Activated CD8-positive, alpha-beta memory T cell treated with anti-CD3 and anti-CD28 coated beads, Interleukin-2, amount 50 U/mL, for 1 hour (primary cell): ENCODE results near the gene GRID1.

Experiments used
- DNase-seq: peaks from one replicate; pipeline ENCODE4 v3.0.0-alpha.2; 2020; ENCODE audit errors: extremely low read depth

GRID1 gene

DNA sequence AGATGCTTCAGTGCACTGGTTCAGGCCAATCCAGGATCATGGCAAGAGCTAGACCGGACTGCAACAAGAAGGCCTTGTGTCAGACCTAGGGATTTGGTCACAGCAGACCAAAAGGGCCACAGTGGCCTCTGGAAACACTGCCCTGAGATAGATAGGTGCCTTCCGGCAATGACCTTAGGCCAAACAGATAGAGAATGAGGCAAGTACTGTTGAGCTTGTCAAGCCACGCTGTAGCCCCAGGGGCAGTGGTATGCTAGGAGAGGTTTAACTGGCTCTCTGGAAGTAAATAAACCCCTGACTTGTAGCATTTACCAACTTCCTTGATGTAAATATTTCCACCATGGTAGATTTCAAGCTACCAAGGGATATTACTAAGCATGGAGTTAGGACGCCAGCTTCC is 197.5 kb downstream of the GRID1 start:
- DNase-seq, result no peak

DNA sequence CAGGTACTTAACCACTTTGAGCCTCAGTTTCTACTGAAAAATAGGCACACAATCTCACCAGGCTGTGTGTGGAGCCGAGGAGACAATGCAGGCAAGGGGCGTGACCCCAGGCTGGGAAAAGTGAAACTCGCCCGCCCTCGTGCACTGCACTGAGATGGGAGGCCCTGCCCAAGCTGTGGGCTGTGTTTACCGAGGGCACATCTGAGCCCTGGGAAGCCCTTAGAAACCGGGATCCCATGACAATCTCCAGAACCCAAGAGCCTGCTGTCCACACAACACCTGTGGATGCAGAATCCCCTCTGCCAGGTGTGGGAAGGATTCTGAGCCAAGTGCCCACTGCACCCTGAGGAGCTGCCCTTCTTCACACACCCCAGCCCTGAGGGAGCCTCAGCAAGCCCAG is 198.3 kb downstream of the GRID1 start:
- DNase-seq, result no peak

- no peak for DNase-seq
Observed at GRCh38 chr10:86167762-86168128, 198.8 kb downstream of the GRID1 start.

DNA sequence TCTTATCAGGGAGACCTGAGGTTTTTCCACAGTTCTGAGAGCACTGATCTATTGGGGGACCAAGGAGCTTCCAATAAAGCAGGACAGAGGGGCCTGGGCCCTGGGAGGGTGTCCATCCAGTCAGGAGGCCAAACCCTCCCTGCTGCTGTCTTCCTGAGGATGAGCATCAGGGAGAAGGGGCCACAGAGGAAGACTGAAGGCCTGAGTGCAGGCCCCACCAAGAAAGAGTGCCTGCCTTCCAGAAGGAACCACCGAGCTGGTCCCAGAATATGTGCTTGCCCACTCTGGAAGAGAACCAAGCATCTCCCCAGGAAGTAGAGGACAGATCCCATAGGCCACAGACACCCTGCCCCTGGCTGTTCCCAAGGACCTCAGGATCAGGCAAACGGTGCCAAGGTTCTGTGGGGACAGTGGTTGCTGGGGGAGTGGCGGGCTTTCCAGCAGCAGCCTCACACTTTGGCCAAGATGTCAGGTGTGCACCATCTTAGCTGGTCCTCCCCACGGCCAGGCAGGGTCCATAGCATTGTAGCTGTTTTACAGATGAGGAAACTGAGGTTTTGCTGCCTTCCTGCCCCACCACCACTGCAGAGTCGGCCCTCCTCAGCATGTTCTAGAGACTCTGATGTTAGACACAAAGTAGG is 199.4 kb downstream of the GRID1 start:
- DNase-seq, result no peak

DNA sequence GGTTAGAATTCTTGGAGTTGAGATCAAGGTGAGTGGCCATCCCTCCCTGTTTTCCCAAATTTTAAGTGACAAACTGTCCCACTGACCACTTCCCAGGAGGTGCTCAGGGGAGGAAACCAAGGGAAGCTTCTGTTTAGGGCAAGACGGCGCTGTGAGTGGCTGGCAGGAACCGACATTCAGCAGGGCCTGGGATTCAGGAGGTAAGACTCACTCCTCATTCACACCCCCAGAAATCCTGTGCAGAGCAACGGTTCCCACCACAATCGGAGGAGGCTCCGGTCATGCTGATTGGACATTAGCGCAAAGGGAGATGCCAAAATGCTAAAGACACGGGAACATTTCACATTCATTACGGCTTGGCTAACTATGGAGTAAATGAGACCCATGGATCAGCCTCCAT is 200.9 kb downstream of the GRID1 start:
- DNase-seq, result no peak

DNA sequence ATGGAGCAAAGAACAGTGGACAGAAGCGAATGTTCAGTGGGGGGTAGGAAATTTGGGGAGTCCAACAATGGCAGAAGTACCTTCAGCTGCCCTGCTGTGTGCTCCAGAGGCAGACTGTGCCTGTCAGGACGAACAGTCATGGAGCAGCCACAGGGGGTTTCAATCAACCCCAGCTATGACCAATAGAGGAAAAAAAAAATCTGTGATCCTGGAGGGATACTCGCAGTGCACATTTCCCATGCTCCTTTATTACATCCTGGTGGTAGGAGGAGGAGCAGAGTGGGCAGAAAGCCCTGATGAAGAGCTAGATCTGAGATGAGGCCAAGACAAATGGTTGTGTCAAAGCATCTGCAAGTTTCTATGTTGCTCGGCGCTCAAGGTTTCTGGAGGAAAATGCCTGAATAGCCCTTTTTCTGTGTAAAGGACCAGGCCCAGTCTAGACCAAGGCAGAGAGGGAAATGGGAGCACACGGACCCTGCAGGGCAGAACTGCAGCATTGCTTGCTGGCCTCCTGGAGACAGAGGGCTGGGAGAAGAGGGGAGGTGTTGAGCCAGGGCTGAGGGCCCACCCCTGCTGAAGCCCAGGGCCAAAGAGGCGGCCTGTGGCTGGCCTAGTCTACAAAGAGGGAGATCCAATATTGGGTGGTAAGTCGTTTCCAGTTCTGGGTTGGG is 201.5 kb downstream of the GRID1 start:
- no peak for DNase-seq

DNA sequence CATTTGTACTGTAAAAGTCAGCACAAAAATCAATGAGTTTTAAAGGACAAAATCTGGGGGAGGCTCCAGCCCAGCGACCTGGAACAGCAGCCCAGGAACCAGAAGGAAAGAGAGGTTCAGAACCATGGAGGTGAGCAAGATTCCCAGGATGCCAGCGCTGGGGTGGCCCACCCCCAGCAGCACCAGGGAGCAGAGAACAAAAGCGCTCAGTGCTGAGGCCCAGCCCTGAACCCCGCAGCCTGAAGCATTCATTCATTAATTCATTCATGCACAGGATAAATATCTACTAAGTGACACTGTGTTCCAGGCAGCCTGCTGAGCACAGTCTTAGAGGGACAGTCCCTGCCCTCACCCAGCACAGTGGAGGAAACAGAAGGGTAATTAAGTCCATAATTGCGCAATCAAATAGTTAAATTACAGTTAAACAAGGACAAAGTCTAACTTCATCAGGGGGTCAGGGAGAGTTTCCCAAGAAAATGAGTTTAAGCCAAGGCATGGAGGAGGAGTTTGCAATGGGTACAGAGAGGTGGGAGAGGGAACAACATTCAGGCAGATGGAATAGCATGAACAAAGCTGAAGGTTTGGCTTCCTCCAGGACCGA is 202.3 kb downstream of the GRID1 start:
- DNase-seq, result no peak

- DNase-seq, result no peak
Observed at GRCh38 chr10:86163522-86164173, 202.9 kb downstream of the GRID1 start.

DNA sequence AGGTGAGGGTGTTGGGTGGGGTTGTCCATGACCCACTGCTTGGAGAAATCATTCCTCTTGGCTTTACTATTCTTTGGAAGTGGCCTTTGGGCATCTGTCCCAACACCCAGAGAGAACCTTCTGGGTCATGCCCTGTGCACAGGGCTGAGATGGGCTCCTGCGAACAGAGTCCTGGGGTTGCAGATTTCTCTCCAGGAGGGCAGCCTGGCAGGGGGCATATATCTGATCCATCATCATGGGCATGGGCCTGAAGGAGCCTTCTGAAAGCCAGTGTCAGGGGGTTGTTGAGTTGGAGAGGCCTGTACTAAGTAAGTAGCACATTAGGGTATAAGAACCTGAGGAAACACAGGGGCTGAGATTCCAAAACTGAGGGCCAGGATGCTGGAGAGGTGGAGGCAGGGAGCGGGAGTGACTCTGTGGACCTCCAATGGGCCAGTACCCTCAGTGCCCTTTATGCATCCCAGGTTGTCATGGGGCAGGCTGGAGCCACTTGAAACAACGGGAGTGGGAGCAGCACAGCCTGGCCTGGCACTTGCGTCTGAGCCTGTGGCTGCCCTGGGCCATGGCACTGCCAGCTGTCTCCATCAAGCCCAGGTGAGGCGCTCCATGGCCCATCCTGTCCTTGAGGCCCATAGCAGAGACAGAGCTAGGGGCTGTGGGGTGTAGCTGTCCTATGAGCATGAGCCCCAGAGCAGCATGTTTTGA is 203.7 kb downstream of the GRID1 start:
- no peak for DNase-seq

DNA sequence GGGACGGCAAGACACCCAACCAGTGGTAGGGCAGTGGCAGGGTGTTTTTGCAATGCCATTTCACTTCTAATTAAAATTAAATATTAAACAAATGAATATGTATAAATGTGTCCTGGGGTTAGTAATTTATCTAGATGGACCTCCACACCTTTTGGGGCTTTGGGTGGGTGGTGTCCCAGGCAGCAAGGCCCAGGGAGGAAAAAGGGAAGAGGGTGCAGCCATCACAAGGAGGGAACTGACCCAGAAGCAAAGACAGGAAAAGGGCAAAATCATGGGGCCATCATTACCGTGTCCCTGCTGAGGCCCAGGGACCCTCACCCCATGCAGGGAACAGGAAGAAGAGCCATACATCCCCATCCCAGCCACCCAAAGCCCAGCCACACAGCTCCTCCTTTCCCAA is 204.6 kb downstream of the GRID1 start:
- no peak for DNase-seq

GRCh38 chr10:86160890-86161585 is 205.6 kb downstream of the GRID1 start:
- DNase-seq, result no peak

DNA sequence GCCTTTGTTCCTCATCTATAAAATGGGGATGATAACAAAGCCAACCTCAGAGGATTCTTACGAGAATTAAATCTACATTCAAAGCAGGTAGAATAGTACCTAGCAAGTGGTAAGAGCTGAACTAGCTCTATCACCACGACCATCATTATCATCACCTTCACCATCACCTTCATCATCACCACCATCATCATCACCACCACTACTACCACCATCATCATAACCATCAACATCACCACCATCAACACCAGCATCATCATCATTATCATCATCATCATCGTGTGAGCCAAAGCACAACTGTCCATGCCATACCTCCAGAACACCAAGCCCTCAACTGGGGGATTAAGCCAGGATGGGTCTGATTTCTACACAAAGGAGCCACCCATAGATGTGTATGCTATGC is 206.8 kb downstream of the GRID1 start:
- DNase-seq, result no peak

DNA sequence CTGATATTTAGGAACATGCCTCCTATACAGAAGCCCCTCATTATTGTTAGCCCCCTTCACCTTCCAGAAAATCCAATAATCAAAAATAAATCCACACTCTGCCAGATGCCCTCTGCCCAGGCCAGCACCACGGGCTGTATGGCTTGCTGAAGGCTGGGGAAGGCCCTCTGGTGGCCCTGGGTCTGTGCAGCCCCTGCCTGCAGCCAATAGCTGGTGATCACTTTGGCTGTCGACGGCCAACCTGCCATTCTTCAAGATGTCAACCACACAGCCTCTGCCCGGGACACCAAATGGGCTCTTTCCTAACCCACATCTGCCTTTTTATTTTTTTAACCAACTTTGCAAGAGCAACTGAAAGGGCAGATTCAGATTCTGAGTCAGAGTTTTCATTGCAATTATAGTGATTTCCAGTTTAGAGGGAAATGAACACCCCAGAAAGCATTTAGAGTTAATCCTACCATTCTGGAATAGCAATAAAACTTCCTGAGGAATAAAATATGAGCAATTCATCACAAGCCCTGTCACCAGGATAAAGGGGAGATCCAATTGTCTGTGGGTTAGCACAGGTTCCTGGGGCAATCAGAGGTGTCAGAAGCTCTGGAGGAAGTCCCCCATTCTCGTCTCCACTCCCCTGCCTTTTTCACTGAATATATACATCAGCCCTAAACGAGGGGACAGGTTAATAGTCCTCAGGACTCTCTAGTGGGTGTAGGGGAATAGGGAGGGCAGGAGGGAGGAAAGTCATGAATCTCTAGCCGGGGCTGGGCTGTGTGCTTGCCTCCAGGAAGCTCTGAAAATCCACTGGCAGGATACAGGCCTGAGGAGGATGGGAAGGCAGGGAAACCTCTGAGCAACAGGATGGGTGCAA is 211.3 kb downstream of the GRID1 start:
- DNase-seq, result no peak

GRCh38 chr10:86153751-86154150 is 212.8 kb downstream of the GRID1 start:
- no peak for DNase-seq

- no peak for DNase-seq
Observed at GRCh38 chr10:86152911-86153310, 213.7 kb downstream of the GRID1 start.

- no peak for DNase-seq
Observed at GRCh38 chr10:86152354-86152753, 214.2 kb downstream of the GRID1 start.

GRCh38 chr10:86151613-86152012 is 215.0 kb downstream of the GRID1 start:
- no peak for DNase-seq

DNA sequence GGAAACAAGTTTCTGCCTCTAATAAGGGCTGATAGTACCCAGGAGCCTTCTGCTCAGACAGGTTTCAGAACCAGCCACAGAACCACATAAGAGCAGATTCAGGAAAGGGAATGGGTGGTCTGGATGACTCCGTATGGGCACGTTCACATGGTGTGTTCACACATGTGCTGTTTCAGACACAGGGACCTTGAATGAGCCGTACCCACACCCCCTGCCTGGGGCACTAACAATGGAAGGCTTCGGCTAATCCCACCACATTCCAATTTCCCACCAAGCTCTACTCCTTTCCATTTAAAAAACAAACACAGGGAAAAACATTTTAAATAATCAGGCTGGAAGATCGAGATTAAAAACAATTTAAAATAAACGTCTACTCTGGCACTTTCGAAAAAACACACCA is 217.3 kb downstream of the GRID1 start:
- no peak for DNase-seq

DNA sequence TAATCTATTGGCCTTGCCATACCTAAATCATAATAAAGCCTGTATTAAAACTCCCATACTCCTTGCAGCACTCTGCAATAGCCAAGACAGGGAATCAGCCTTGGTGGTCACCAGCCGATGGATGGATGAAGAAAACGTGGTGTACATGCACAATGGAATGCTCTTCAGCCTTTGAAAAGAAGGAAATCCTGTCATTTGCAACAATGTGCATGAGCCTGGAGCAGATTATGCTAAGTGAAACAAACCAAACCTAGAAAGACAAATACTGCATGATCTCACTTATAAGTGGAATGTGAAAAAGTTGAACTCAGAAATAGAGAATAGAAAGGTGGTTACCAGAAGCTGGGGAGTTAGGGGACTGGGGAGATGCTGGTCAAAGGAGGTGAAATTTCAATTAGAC is 218.5 kb downstream of the GRID1 start:
- DNase-seq, result no peak

- DNase-seq, result no peak
Observed at GRCh38 chr10:86144301-86144700, 222.3 kb downstream of the GRID1 start.

DNA sequence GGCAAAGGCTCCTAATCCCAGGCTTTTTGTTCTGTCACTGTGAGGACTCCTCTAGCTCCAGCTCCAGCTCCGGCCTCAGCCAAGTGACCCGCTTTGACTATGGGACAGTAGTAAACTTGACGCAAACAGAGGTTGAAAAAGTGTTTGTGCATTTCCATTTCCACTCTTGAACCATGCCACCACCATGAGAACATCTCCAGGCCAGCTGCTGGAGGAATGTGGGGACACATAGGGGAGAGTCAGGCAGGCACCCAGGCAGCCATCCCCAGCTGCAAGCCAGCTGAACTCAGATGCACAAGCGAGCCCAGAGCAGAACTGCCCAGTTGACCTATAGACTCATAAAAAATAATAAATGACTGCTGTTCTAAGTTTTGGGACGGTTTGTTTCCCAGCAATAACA is 224.7 kb downstream of the GRID1 start:
- DNase-seq, result no peak
